HCT116 (cell line): ENCODE measurements around the gene EPS8. TPM values are rescaled to one million over a fixed set of nuclear protein-coding genes. Genes with fewer than 3 reads are reported as not detected.

Source experiments
- ATAC-seq: fragments of 200-7000 bp; cut with Tn5 transposase; 2 replicates; pipeline ENCODE4 v1.9.1; 2020; ENCODE audit warnings: mild to moderate bottlenecking, moderate library complexity
- BruUV-seq: library from RNA; stranded (reverse); fragments of 400-500 nt; replicated peaks from 2 replicates; lab custom pipeline; 2021; lab: Mats Ljungman, UMichigan
- CTCF ChIA-PET: fragments of 300-600 bp; sonication (Branson Sonifier 250); formaldehyde crosslinking; loops from one replicate; lab custom pipeline; 2021; ENCODE audit warnings: antibody characterized with exemption; lab: Charles Lee
- POLR2A ChIA-PET: fragments of 300-600, 350-600 bp; sonication (Branson Sonifier 250); formaldehyde crosslinking; loops from one replicate; lab custom pipeline; 2021; ENCODE audit warnings: antibody characterized with exemption; lab: Charles Lee
- RAD21 ChIA-PET, 2 experiments: fragments of 300-600 bp; sonication (Branson Sonifier 250); formaldehyde crosslinking; loops; one replicate each; lab custom pipeline; 2023; ENCODE audit warnings: low total read pairs in 2 of 2; ENCODE audit not compliant: uncharacterized antibody in 2 of 2, unreplicated experiment in 2 of 2, low non-redundant PET in 1 of 2; lab: Charles Lee
- DNase-seq: peaks from one replicate; pipeline ENCODE4 v3.0.0-alpha.2; 2010; ENCODE audit warnings: low read depth, low spot score
- H2AFZ ChIP-seq: fragments of 200-600 bp; shearing (Covaris generic), sonication (generic); 2 replicates; pipeline ENCODE4 v1.6.1; 2017; ENCODE audit warnings: low read depth, mixed run types, mixed read lengths, antibody characterized with exemption, low read length; ENCODE audit not compliant: poor library complexity, severe bottlenecking
- H3K27ac ChIP-seq: 2 replicates; pipeline ENCODE4 v1.5.1; 2012; ENCODE audit warnings: low read depth, low read length
- H3K27me3 ChIP-seq: fragments of 200-600 bp; sonication (generic); 2 replicates; pipeline ENCODE4 v1.6.1; 2016; ENCODE audit warnings: mixed run types, low read length, mixed read lengths; ENCODE audit not compliant: insufficient read depth
- H3K36me3 ChIP-seq, 2 experiments: fragments of 200-500 bp in 1 of 2; fragments of 200-600 bp in 1 of 2; sonication (Bioruptor generic) in 1 of 2; sonication (generic) in 1 of 2; 2 replicates each; pipeline versions ENCODE4 v1.5.1 to v1.6.1; 2014 to 2016; ENCODE audit warnings: low read length in 2 of 2, inconsistent platforms in 1 of 2, mixed read lengths in 1 of 2, mixed run types in 1 of 2; ENCODE audit not compliant: insufficient read depth in 2 of 2, control insufficient read depth in 1 of 2
- H3K4me1 ChIP-seq, 2 experiments: fragments of 200-600 bp in 1 of 2; sonication (generic) in 1 of 2; 2 replicates each; pipeline versions ENCODE4 v1.5.1 to v1.6.1; 2012 to 2017; ENCODE audit warnings: low read length in 2 of 2, inconsistent platforms in 1 of 2, mild to moderate bottlenecking in 1 of 2, mixed read lengths in 1 of 2, mixed run types in 1 of 2, moderate library complexity in 1 of 2; ENCODE audit not compliant: insufficient read depth in 2 of 2, control insufficient read depth in 1 of 2
- H3K4me2 ChIP-seq: fragments of 200-600 bp; sonication (generic); 2 replicates; pipeline ENCODE4 v1.6.1; 2017; ENCODE audit warnings: mixed run types, low read length, mixed read lengths
- H3K4me3 ChIP-seq, 2 experiments: fragments of 200-600 bp in 1 of 2; sonication (generic) in 1 of 2; replicated peaks in 1 of 2; 2 replicates each; pipeline ENCODE4 v1.5.1; 2011 to 2016; ENCODE audit warnings: low read length in 2 of 2, control low read depth in 1 of 2, low read depth in 1 of 2, mild to moderate bottlenecking in 1 of 2, mixed read lengths in 1 of 2, mixed run types in 1 of 2
- H3K79me2 ChIP-seq: fragments of 200-600 bp; sonication (generic); 2 replicates; pipeline ENCODE4 v1.6.1; 2017; ENCODE audit warnings: mild to moderate bottlenecking, mixed run types, low read length, moderate library complexity, mixed read lengths; ENCODE audit not compliant: insufficient read depth
- H3K9ac ChIP-seq: fragments of 200-600 bp; sonication (generic); 2 replicates; pipeline ENCODE4 v1.6.1; 2016; ENCODE audit warnings: low read length, mixed read lengths
- H3K9me2 ChIP-seq: fragments of 200-600 bp; sonication (generic), shearing (Covaris generic); 2 replicates; pipeline ENCODE4 v1.6.1; 2017; ENCODE audit warnings: mixed run types, mild to moderate bottlenecking, moderate library complexity; ENCODE audit not compliant: insufficient read depth
- H3K9me3 ChIP-seq, 2 experiments: fragments of 200-500 bp in 1 of 2; fragments of 200-600 bp in 1 of 2; sonication (Bioruptor generic) in 1 of 2; sonication (generic) in 1 of 2; 2 replicates each; pipeline ENCODE4 v1.6.1; 2014 to 2017; ENCODE audit warnings: low read length in 2 of 2, mixed read lengths in 2 of 2, inconsistent platforms in 1 of 2, low read depth in 1 of 2, mild to moderate bottlenecking in 1 of 2, mixed run types in 1 of 2, moderate library complexity in 1 of 2; ENCODE audit not compliant: control insufficient read depth in 1 of 2, insufficient read depth in 1 of 2
- H4K20me1 ChIP-seq: fragments of 200-600 bp; sonication (generic), shearing (Covaris generic); 2 replicates; pipeline ENCODE4 v1.6.1; 2017; ENCODE audit warnings: mixed run types, mild to moderate bottlenecking, moderate library complexity; ENCODE audit not compliant: insufficient read depth
- EGR1 ChIP-seq: IDR thresholded peaks from 2 replicates; pipeline ENCODE4 v1.6.1; 2012; ENCODE audit warnings: low read depth
- EZH2 ChIP-seq: fragments of 200-600 bp; sonication (generic); IDR thresholded peaks from 2 replicates; pipeline ENCODE4 v1.6.1; 2017; ENCODE audit warnings: antibody characterized with exemption, mixed run types
- EZH2phosphoT487 ChIP-seq: fragments of 200-600 bp; IDR thresholded peaks from 2 replicates; pipeline ENCODE4 v1.6.1; 2018; ENCODE audit warnings: antibody characterized with exemption, borderline replicate concordance
- FOSL1 ChIP-seq: IDR thresholded peaks from 2 replicates; pipeline ENCODE4 v1.6.1; 2012; ENCODE audit warnings: low read depth
- JUND ChIP-seq: IDR thresholded peaks from 2 replicates; pipeline ENCODE4 v1.6.1; 2012
- POLR2A ChIP-seq: IDR thresholded peaks from 2 replicates; pipeline ENCODE4 v1.7.0; 2011; ENCODE audit warnings: borderline replicate concordance; ENCODE audit not compliant: insufficient read depth, insufficient read length; ENCODE audit errors: extremely low read depth
- RAD21 ChIP-seq: IDR thresholded peaks from 2 replicates; pipeline ENCODE4 v1.6.1; 2012; ENCODE audit warnings: low read depth, mild to moderate bottlenecking
- SIN3A ChIP-seq: IDR thresholded peaks from 2 replicates; pipeline ENCODE4 v1.6.1; 2012; ENCODE audit warnings: low read depth
- SP1 ChIP-seq: IDR thresholded peaks from 2 replicates; pipeline ENCODE4 v1.6.1; 2012; ENCODE audit warnings: low read depth
- SRF ChIP-seq: IDR thresholded peaks from 2 replicates; pipeline ENCODE4 v1.6.1; 2012; ENCODE audit warnings: low read depth
- ZFX ChIP-seq: fragments of 450-650 bp; IDR thresholded peaks from 2 replicates; pipeline ENCODE4 v1.6.1; 2017
- ZNF274 ChIP-seq: fragments of 200-500 bp; sonication (Bioruptor generic); IDR thresholded peaks from 2 replicates; pipeline ENCODE4 v1.6.1; 2014; ENCODE audit warnings: mild to moderate bottlenecking, low read depth, low read length, inconsistent platforms
- intact Hi-C: fragments of 100-400 bp; cut with micrococcal nuclease; formaldehyde crosslinking; loops from 2 replicates; pipeline ENCODE4 v1.10.0; 2022
- total RNA-seq: library from RNA; stranded (reverse); gene quantifications from one replicate; pipeline ENCODE4 v1.2.1, GENCODE V29; 2021; ENCODE audit not compliant: unreplicated experiment
- TF ChIP-seq, protein P1 (sequence below): IDR thresholded peaks from 2 replicates; pipeline ENCODE4 v1.6.1; 2012
- TF ChIP-seq, protein P2 (sequence below): IDR thresholded peaks from 2 replicates; pipeline ENCODE4 v1.6.1; 2012
- TF ChIP-seq, protein P3 (sequence below), 3 experiments: fragments of 200-600 bp in 1 of 3; sonication (generic) in 1 of 3; IDR thresholded peaks in 2 of 3; conservative IDR thresholded peaks in 1 of 3; 2 replicates each; pipeline ENCODE4 v1.5.1; 2012 to 2017; ENCODE audit warnings: low read depth in 2 of 3, low read length in 2 of 3, antibody characterized with exemption in 1 of 3, borderline replicate concordance in 1 of 3, control low read depth in 1 of 3, mild to moderate bottlenecking in 1 of 3, mixed read lengths in 1 of 3, mixed run types in 1 of 3, moderate library complexity in 1 of 3; ENCODE audit not compliant: insufficient read depth in 1 of 3
- TF ChIP-seq, protein P4 (sequence below): IDR thresholded peaks from 2 replicates; pipeline ENCODE4 v1.6.1; 2011; ENCODE audit warnings: mild to moderate bottlenecking, low read length, moderate library complexity; ENCODE audit not compliant: insufficient replicate concordance; ENCODE audit errors: extremely low read depth

Gene EPS8
- total RNA-seq, 1 experiment from 2014 or later = 49.9 TPM

DNA sequence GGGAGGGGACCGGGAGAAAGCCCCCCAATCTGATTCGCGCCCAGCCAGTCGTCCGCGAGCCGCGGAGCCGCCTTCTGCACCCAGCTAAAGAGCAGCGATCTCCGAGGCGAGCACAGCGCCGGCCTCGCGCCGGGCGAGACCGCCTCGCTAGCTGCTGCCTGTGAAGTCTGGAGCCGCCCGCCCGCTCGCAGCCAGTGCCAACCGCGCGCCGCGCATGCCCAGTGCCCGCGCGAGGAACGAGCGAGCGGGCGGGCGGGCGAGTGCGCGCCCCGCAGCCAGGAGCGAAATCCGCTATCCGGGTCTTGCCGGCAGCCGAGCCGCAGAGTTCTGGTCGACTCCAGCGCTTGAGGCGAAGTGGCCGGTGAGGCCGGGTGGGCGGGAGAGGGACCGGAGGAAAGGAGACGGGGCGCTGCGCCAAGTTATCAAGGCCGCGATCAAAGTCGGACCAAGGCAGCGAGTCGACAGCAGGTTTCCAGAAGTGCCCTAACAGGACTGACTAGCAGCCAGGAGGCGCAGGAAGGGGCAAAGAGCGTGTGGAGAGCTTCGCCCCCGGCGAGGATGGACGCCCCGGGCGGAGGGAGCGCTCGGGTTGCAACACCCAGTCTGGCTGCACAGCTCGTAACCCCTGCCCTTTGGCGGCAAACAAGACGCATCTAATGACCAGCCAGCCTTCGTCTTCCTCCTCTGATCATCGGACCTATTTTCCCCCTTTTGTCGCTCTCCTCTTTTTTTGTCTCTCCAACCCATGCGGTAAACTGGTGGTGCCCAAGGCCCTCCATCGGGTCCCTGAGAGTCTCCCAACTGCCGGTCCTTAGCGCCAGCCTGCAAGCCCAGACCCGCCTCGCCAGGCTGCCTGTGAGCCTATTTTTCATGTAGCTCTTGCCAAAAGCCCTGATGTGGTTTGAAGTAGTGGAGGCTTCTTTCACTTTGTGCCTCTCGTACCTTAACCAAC is at the start of gene EPS8 (continued):
- TF ChIP-seq EZH2 = no peak
- TF ChIP-seq ZFX = peak; percentile 4; the same call in 1 of the 2 replicates
- TF ChIP-seq, protein P1, sequence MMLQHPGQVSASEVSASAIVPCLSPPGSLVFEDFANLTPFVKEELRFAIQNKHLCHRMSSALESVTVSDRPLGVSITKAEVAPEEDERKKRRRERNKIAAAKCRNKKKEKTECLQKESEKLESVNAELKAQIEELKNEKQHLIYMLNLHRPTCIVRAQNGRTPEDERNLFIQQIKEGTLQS = no peak
- TF ChIP-seq ZNF274 = no peak
- no peak for TF ChIP-seq FOSL1
- no peak for TF ChIP-seq SIN3A
- no peak for TF ChIP-seq EZH2phosphoT487
- TF ChIP-seq, protein P2, sequence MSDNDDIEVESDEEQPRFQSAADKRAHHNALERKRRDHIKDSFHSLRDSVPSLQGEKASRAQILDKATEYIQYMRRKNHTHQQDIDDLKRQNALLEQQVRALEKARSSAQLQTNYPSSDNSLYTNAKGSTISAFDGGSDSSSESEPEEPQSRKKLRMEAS = peak; percentile 84

DNA sequence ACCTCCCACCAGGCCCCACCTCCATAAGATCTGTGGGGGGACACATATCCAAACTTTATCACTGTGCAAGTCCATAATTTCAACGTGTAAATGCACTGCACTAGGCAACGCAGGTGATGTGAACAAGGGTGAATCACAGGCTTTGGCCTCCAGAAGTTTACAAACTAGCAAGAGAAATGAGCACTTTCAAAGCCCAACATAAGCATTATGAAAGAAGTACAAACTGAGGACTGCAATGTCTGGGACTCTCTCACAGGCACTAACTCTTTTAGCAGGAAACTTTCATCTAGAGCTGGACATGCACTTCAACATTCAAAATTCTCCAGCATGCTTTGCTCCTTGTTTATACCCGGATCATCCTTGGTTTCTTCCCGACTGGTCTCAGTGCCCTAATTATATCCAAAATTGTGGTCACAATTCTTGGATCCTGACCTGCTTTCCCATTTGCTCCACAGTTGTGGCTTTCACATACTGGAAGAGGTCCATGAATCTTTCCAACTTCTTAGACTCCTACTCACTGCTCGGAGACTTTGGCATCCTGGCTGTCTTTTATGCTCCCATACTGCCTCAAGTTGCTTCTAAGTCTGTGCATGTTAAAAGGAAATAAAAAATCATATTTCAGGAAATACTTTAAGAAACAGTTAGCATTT is 48.1 kb upstream of the EPS8 start:
- Histone ChIP-seq H3K27me3 (no peaks in the 10 kb centered on the region), H3K4me3 (no peak overlapping the region), H3K36me3 (no peaks in the 10 kb centered on the region), H2AFZ (no peak overlapping the region), H3K4me2 (no peak overlapping the region), H3K27ac (no peak overlapping the region), H3K9me2 (no peaks in the 10 kb centered on the region), H3K9ac (no peak overlapping the region), H3K9me3 (no peaks in the 10 kb centered on the region), H4K20me1 (no peaks in the 10 kb centered on the region), H3K4me1 (0 out of 4 replicates have a peak, but pooled peaks cover 0 to 3% of the 10 kb centered on the region in 2 experiments), H3K79me2 (no peaks in the 10 kb centered on the region)
- TF ChIP-seq, protein P1 = no peak
- no peak for TF ChIP-seq SIN3A
- TF ChIP-seq, protein P3, sequence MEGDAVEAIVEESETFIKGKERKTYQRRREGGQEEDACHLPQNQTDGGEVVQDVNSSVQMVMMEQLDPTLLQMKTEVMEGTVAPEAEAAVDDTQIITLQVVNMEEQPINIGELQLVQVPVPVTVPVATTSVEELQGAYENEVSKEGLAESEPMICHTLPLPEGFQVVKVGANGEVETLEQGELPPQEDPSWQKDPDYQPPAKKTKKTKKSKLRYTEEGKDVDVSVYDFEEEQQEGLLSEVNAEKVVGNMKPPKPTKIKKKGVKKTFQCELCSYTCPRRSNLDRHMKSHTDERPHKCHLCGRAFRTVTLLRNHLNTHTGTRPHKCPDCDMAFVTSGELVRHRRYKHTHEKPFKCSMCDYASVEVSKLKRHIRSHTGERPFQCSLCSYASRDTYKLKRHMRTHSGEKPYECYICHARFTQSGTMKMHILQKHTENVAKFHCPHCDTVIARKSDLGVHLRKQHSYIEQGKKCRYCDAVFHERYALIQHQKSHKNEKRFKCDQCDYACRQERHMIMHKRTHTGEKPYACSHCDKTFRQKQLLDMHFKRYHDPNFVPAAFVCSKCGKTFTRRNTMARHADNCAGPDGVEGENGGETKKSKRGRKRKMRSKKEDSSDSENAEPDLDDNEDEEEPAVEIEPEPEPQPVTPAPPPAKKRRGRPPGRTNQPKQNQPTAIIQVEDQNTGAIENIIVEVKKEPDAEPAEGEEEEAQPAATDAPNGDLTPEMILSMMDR (IDR thresholded peaks at IDR 0.05 in 2 of 3, conservative IDR thresholded peaks at IDR 0.05 in 1 of 3; ENCODE audit: borderline replicate concordance in 1 of 3, insufficient read depth in 1 of 3, low read depth in 2 of 3, low read length in 2 of 3) = no peak
- no peak for TF ChIP-seq EGR1
- TF ChIP-seq SRF = no peak
- no peak for TF ChIP-seq FOSL1
- TF ChIP-seq, protein P4, sequence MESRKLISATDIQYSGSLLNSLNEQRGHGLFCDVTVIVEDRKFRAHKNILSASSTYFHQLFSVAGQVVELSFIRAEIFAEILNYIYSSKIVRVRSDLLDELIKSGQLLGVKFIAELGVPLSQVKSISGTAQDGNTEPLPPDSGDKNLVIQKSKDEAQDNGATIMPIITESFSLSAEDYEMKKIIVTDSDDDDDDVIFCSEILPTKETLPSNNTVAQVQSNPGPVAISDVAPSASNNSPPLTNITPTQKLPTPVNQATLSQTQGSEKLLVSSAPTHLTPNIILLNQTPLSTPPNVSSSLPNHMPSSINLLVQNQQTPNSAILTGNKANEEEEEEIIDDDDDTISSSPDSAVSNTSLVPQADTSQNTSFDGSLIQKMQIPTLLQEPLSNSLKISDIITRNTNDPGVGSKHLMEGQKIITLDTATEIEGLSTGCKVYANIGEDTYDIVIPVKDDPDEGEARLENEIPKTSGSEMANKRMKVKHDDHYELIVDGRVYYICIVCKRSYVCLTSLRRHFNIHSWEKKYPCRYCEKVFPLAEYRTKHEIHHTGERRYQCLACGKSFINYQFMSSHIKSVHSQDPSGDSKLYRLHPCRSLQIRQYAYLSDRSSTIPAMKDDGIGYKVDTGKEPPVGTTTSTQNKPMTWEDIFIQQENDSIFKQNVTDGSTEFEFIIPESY = no peak
- TF ChIP-seq SP1 = no peak
- no peak for TF ChIP-seq JUND
- TF ChIP-seq RAD21 = no peak
- no peak for TF ChIP-seq POLR2A
- TF ChIP-seq, protein P2 = no peak
- no TSS peak for BruUV-seq
- ChIA-PET POLR2A (no interaction called here), RAD21 (no interaction called here), CTCF (no interaction called here)
- ATAC-seq (no peak), DNase-seq (no peak)
- intact Hi-C loops = no loop called here
